ENCODE results near the gene ACOXL. TPM values are rescaled to one million over a fixed set of nuclear protein-coding genes. Genes with fewer than 3 reads are reported as not detected.

Gene ACOXL
- total RNA-seq, 2 donors from 2014 or later = 0.52 TPM; not detected in 1

DNA sequence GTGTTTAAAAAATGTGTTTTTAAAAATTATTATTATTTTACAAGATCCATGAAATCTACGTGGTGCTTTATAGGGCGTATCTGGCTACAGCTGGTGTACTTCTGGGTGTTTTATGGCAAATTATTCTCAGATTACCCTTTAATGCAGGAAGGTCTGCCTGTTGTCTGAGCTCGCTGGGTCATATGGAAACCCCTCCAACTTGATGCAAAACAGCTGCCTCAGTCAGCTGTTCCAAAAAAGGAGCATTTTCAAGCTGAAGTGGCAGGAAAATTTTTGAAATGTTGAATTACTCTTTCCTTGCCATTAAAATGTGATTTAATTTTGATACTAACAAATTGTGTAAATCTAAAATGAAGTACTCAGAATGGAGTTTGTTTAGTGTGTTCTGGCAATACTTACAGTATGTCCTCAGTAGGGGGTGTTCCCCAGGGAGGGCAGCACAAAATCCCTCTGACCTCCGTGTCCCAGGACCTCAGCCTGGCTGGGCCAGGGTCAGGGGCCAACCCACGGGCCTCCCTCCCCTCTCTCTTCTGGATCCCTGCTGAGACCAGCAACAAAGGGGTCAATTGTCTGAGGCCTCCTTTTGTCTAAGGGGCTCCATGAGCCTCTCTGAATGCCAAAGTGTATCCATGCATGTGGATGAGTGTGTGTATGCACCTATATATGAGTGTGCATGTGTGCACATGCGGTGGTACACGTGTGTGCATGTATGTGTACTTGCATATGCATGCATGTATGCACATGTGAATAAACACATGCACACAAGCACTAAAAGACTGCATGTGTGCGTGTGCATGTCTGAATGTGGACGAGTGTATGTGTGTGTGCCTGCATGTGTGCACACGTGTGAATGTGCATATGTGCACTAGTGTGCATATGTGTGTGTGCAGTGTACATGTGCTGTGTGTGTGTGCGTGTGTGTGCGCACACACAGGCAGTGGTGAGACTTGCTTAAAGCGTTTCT lies 105.4 kb downstream of the ACOXL start:
- intact Hi-C loops (cut with DNase I) = no loop called here
- Histone ChIP-seq H3K27me3 (no peaks in the 10 kb centered on the region), H3K9me3 (no peaks in the 10 kb centered on the region), H3K4me1 (no peaks in the 10 kb centered on the region), H3K4me3 (no peak overlapping the region), H3K27ac (no peak overlapping the region), H3K36me3 (replicated peaks in 1 of 2; ENCODE audit: insufficient read depth in 1 of 2, low read depth in 2 of 2) (no peaks in the 10 kb centered on the region)
- DNase-seq (no peak), ATAC-seq (no peak)
- no peak for TF ChIP-seq POLR2A (IDR thresholded peaks at IDR 0.05)
- TF ChIP-seq, protein P1, sequence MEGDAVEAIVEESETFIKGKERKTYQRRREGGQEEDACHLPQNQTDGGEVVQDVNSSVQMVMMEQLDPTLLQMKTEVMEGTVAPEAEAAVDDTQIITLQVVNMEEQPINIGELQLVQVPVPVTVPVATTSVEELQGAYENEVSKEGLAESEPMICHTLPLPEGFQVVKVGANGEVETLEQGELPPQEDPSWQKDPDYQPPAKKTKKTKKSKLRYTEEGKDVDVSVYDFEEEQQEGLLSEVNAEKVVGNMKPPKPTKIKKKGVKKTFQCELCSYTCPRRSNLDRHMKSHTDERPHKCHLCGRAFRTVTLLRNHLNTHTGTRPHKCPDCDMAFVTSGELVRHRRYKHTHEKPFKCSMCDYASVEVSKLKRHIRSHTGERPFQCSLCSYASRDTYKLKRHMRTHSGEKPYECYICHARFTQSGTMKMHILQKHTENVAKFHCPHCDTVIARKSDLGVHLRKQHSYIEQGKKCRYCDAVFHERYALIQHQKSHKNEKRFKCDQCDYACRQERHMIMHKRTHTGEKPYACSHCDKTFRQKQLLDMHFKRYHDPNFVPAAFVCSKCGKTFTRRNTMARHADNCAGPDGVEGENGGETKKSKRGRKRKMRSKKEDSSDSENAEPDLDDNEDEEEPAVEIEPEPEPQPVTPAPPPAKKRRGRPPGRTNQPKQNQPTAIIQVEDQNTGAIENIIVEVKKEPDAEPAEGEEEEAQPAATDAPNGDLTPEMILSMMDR (IDR thresholded peaks at IDR 0.05) = no peak
- 75 to 77% methylated on average over 12 to 13 of the region's 13 CpGs for WGBS, 2 donors

DNA sequence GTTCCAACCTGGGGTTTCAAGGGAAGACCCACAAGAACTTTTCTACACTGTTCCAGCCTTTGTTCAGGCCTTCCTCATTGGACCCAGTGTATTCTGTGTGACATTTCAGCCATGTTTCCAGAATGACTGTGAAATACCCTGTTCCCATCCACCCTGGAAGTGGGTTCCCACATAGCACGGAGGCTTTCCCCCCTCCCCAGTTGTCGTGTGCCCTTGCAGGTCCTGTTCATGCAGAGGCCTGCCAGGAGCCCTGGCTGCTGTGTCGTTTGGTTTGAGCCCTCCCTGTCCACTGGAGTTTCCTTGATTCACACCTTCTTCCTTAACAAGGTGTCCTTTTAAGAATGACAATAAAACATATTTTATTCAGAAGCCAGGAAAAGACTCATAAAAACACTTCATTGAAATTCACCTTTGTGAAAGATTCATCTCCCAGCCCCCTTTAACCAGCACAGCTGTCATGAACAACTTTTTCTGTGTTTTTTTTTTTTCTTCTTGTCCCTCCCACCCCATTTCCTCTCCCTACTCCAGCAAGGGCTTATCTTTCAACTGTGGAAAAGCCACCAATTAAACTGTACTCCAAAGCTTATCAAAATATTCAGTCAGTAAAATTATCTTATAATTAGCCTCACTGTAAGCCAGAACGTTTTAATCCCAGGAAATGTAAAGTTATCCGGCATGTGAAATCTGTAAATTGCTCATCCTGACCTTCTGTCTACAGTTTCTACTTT lies 106.4 kb downstream of the ACOXL start:
- no peaks in the 10 kb centered on the region for H3K27me3 ChIP-seq
- no peaks in the 10 kb centered on the region for H3K9me3 ChIP-seq
- H3K36me3 ChIP-seq (replicated peaks in 1 of 2; ENCODE audit: insufficient read depth in 1 of 2, low read depth in 2 of 2) = no peaks in the 10 kb centered on the region
- H3K4me1 ChIP-seq = no peaks in the 10 kb centered on the region
- no peak overlapping the region for H3K27ac ChIP-seq
- DNase-seq (no peak), ATAC-seq (no peak)
- no peak for TF ChIP-seq POLR2A (IDR thresholded peaks at IDR 0.05)
- TF ChIP-seq, protein P1 (IDR thresholded peaks at IDR 0.05) = no peak
- no peak overlapping the region for H3K4me3 ChIP-seq
- intact Hi-C loops (cut with DNase I) = no loop called here
- 54 to 62% methylated on average over 5 of the region's 5 CpGs for WGBS, 2 donors

DNA sequence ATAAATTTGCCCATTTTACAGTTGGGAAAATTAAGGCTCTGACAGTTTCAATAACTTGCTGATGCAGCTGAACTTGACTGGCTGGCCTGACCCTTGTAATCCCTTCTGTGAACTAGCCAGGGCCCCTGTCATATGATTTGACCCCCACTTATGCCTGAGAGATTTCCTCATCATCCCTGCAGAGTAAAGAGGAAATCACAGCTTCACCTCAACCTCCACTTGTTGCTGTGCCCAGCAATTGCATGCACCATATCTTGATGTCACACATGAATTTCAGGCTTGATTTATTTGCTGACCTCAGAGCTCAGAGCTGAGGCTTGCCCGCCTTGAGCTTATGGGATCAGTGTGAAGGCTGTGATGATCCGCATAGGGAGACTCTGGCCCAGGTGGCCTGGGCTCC lies 108.1 kb downstream of the ACOXL start:
- intact Hi-C loops (cut with DNase I) = no loop called here
- WGBS, 2 donors = 63 to 94% methylated on average over 2 of the region's 2 CpGs
- no peak overlapping the region for H3K27ac ChIP-seq
- DNase-seq = no peak
- no peak for ATAC-seq
- no peaks in the 10 kb centered on the region for H3K27me3 ChIP-seq
- no peak overlapping the region for H3K4me3 ChIP-seq
- no peaks in the 10 kb centered on the region for H3K4me1 ChIP-seq
- no peak for TF ChIP-seq POLR2A (IDR thresholded peaks at IDR 0.05)
- TF ChIP-seq, protein P1 (IDR thresholded peaks at IDR 0.05) = no peak
- H3K9me3 ChIP-seq = no peaks in the 10 kb centered on the region
- no peaks in the 10 kb centered on the region for H3K36me3 ChIP-seq (replicated peaks in 1 of 2; ENCODE audit: insufficient read depth in 1 of 2, low read depth in 2 of 2)

DNA sequence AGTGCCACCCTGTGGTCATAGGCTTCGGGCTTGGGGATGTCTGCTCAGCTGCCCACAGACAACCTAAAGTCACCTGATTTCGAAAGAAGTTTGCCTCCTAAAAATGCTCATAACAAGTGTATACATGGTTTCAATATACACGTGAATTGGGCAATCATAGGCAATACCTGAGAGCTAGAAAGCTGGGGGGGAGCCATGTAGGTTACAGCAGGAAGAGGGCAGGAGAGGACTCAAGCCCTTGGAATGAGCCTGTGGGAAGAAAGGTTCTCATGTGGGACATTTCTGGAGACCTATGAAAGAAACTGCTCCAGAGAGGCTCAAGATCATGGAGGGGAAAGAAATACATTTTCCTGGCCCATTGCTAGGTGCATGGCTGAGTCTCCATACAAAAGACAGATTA lies 109.7 kb downstream of the ACOXL start:
- intact Hi-C loops (cut with DNase I) = no loop called here
- TF ChIP-seq, protein P1 (IDR thresholded peaks at IDR 0.05) = no peak
- no peak for TF ChIP-seq POLR2A (IDR thresholded peaks at IDR 0.05)
- Histone ChIP-seq H3K27me3 (no peaks in the 10 kb centered on the region), H3K9me3 (no peaks in the 10 kb centered on the region), H3K4me1 (no peaks in the 10 kb centered on the region), H3K36me3 (replicated peaks in 1 of 2; ENCODE audit: insufficient read depth in 1 of 2, low read depth in 2 of 2) (no peaks in the 10 kb centered on the region), H3K4me3 (no peak overlapping the region), H3K27ac (no peak overlapping the region)
- ATAC-seq (no peak), DNase-seq (no peak)
- 56 to 68% methylated on average over 3 of the region's 3 CpGs for WGBS, 2 donors

Data from body of pancreas (tissue), 4 donors.